GM23338 (cell line): ENCODE results near the gene SULF2.

ENCODE experiments used
- CREB1 ChIP-seq: fragments of 250-450 bp; sonication (Bioruptor Pico); IDR thresholded peaks from 2 replicates; pipeline ENCODE4 v1.5.0; 2020; ENCODE audit warnings: low read depth, mild to moderate bottlenecking, moderate library complexity
- CTCF ChIP-seq, 2 experiments: fragments of 200-600 bp in 1 of 2; sonication (generic) in 1 of 2; conservative IDR thresholded peaks; 2 replicates each; pipeline versions ENCODE4 v1.5.1 to v1.6.1; 2016 to 2017; ENCODE audit warnings: antibody characterized with exemption in 2 of 2, low read depth in 2 of 2, mild to moderate bottlenecking in 2 of 2, moderate library complexity in 1 of 2
- ETS1 ChIP-seq: IDR thresholded peaks from 2 replicates; pipeline ENCODE4 v1.6.1; 2016; ENCODE audit warnings: antibody characterized with exemption
- EZH2 ChIP-seq: fragments of 200-600 bp; sonication (generic); IDR thresholded peaks from one replicate; pipeline ENCODE4 v1.8.0; 2017; ENCODE audit warnings: antibody characterized with exemption, mild to moderate bottlenecking, low read depth; ENCODE audit not compliant: unreplicated experiment
- EZH2phosphoT487 ChIP-seq: fragments of 200-600 bp; sonication (generic); IDR thresholded peaks from one replicate; pipeline ENCODE4 v1.8.1; 2018; ENCODE audit warnings: antibody characterized with exemption; ENCODE audit not compliant: unreplicated experiment
- JUNB ChIP-seq: IDR thresholded peaks from one replicate; pipeline ENCODE4 v1.6.1; 2016; ENCODE audit warnings: antibody characterized with exemption; ENCODE audit not compliant: unreplicated experiment
- NANOG ChIP-seq: IDR thresholded peaks from 2 replicates; pipeline ENCODE4 v1.6.1; 2016; ENCODE audit warnings: antibody characterized with exemption, borderline replicate concordance
- POLR2AphosphoS5 ChIP-seq: IDR thresholded peaks from 2 replicates; pipeline ENCODE4 v1.6.1; 2016; ENCODE audit warnings: antibody characterized with exemption, low read depth
- REST ChIP-seq: IDR thresholded peaks from one replicate; pipeline ENCODE4 v1.6.1; 2018; ENCODE audit warnings: antibody characterized with exemption; ENCODE audit not compliant: unreplicated experiment
- ZNF331 ChIP-seq: fragments of 250-450 bp; sonication (Bioruptor Pico); IDR thresholded peaks from 2 replicates; pipeline ENCODE4 v1.5.0; 2020; ENCODE audit warnings: low read depth, mild to moderate bottlenecking, moderate library complexity

- TF ChIP-seq REST (no peak), CTCF (conservative IDR thresholded peaks at IDR 0.05; ENCODE audit: low read depth in 2 of 2) (no peak), ETS1 (no peak), POLR2AphosphoS5 (no peak), EZH2 (no peak), JUNB (no peak), NANOG (no peak), EZH2phosphoT487 (no peak), ZNF331 (CRISPR knock-in tag) (no peak), CREB1 (no peak)
Measured at GRCh38 chr20:47706345-47706744, 78.9 kb downstream of the SULF2 start.
